GM23338 (cell line): ENCODE data around the gene YTHDC2. TPM values are rescaled to one million over a fixed set of nuclear protein-coding genes. Genes with fewer than 3 reads are reported as not detected.

Experiments
- ATAC-seq: fragments of 200-7000 bp; cut with Tn5 transposase; 3 replicates; pipeline ENCODE4 v1.9.1; 2020
- DNase-seq: peaks from one replicate; pipeline ENCODE4 v3.0.0-alpha.2; 2015; ENCODE audit warnings: low spot score
- H2AFZ ChIP-seq: fragments of 200-600 bp; sonication (generic); 2 replicates; pipeline ENCODE4 v1.8.0; 2016; ENCODE audit warnings: antibody characterized with exemption, mild to moderate bottlenecking, moderate library complexity
- H3F3A ChIP-seq: fragments of 200-600 bp; sonication (generic); replicated peaks from 2 replicates; pipeline ENCODE4 v1.8.0; 2017; ENCODE audit warnings: antibody characterized with exemption, mixed run types, low read depth
- H3K27ac ChIP-seq: fragments of 200-600 bp; sonication (generic); 2 replicates; pipeline ENCODE4 v1.6.1; 2016; ENCODE audit warnings: low read depth
- H3K27me3 ChIP-seq: fragments of 200-600 bp; sonication (generic); 2 replicates; pipeline ENCODE4 v1.8.0; 2016; ENCODE audit warnings: mild to moderate bottlenecking, mixed run types, moderate library complexity; ENCODE audit not compliant: insufficient read depth
- H3K36me3 ChIP-seq: fragments of 200-600 bp; sonication (generic); 2 replicates; pipeline ENCODE4 v1.8.0; 2016; ENCODE audit warnings: mild to moderate bottlenecking; ENCODE audit not compliant: insufficient read depth
- H3K4me1 ChIP-seq: fragments of 200-600 bp; sonication (generic); 2 replicates; pipeline ENCODE4 v1.8.0; 2016; ENCODE audit warnings: mild to moderate bottlenecking, moderate library complexity; ENCODE audit not compliant: insufficient read depth
- H3K4me2 ChIP-seq: fragments of 200-600 bp; sonication (generic); 2 replicates; pipeline ENCODE4 v1.7.1; 2017; ENCODE audit warnings: mixed run types
- H3K4me3 ChIP-seq: fragments of 200-600 bp; sonication (generic); 2 replicates; pipeline ENCODE4 v1.6.1; 2016; ENCODE audit warnings: mixed run types
- H3K79me2 ChIP-seq: fragments of 200-600 bp; sonication (generic); replicated peaks from 2 replicates; pipeline ENCODE4 v1.8.0; 2017; ENCODE audit warnings: mild to moderate bottlenecking; ENCODE audit not compliant: insufficient read depth
- H3K9me2 ChIP-seq: fragments of 200-600 bp; sonication (generic); 2 replicates; pipeline ENCODE4 v1.8.0; 2017; ENCODE audit not compliant: insufficient read depth
- H4K20me1 ChIP-seq: fragments of 200-600 bp; sonication (generic); replicated peaks from 2 replicates; pipeline ENCODE4 v1.8.0; 2017; ENCODE audit warnings: mild to moderate bottlenecking; ENCODE audit not compliant: insufficient read depth
- H3K27ac Mint-ChIP-seq: 2 replicates; pipeline ENCODE4 v1.8.0; 2020; ENCODE audit warnings: inconsistent platforms, mild to moderate bottlenecking, moderate library complexity, mixed read lengths
- H3K27me3 Mint-ChIP-seq: 3 replicates; pipeline ENCODE4 v1.8.0; 2022; ENCODE audit warnings: low read depth, mild to moderate bottlenecking, moderate library complexity, mixed read lengths, inconsistent platforms; ENCODE audit not compliant: insufficient read depth, poor library complexity
- H3K36me3 Mint-ChIP-seq: 3 replicates; pipeline ENCODE4 v1.8.0; 2021; ENCODE audit warnings: low read depth, mild to moderate bottlenecking, inconsistent platforms, moderate library complexity, mixed read lengths
- H3K4me1 Mint-ChIP-seq: 3 replicates; pipeline ENCODE4 v1.8.0; 2020; ENCODE audit warnings: mild to moderate bottlenecking, inconsistent platforms, mixed read lengths
- H3K4me3 Mint-ChIP-seq: 3 replicates; pipeline ENCODE4 v1.8.0; 2021; ENCODE audit warnings: moderate library complexity, mild to moderate bottlenecking, inconsistent platforms, mixed read lengths
- H3K9me3 Mint-ChIP-seq: 3 replicates; pipeline ENCODE4 v1.8.0; 2020; ENCODE audit warnings: moderate library complexity, mild to moderate bottlenecking, inconsistent platforms, mixed read lengths
- CREB1 ChIP-seq: fragments of 250-450 bp; sonication (Bioruptor Pico); IDR thresholded peaks from 2 replicates; pipeline ENCODE4 v1.5.0; 2020; ENCODE audit warnings: low read depth, mild to moderate bottlenecking, moderate library complexity
- EZH2 ChIP-seq: fragments of 200-600 bp; sonication (generic); IDR thresholded peaks from one replicate; pipeline ENCODE4 v1.8.0; 2017; ENCODE audit warnings: antibody characterized with exemption, mild to moderate bottlenecking, low read depth; ENCODE audit not compliant: unreplicated experiment
- EZH2phosphoT487 ChIP-seq: fragments of 200-600 bp; sonication (generic); IDR thresholded peaks from one replicate; pipeline ENCODE4 v1.8.1; 2018; ENCODE audit warnings: antibody characterized with exemption; ENCODE audit not compliant: unreplicated experiment
- JUNB ChIP-seq: IDR thresholded peaks from one replicate; pipeline ENCODE4 v1.6.1; 2016; ENCODE audit warnings: antibody characterized with exemption; ENCODE audit not compliant: unreplicated experiment
- NANOG ChIP-seq: IDR thresholded peaks from 2 replicates; pipeline ENCODE4 v1.6.1; 2016; ENCODE audit warnings: antibody characterized with exemption, borderline replicate concordance
- REST ChIP-seq: IDR thresholded peaks from one replicate; pipeline ENCODE4 v1.6.1; 2018; ENCODE audit warnings: antibody characterized with exemption; ENCODE audit not compliant: unreplicated experiment
- STAT1 ChIP-seq: IDR thresholded peaks from one replicate; pipeline ENCODE4 v1.6.1; 2016; ENCODE audit warnings: antibody characterized with exemption; ENCODE audit not compliant: unreplicated experiment
- ZNF462 ChIP-seq: fragments of 250-450 bp; sonication (Bioruptor Pico); IDR thresholded peaks from 2 replicates; pipeline ENCODE4 v1.5.0; 2020; ENCODE audit warnings: mild to moderate bottlenecking, moderate library complexity
- polyA plus RNA-seq: library from polyadenylated mRNA; unstranded; fragments of >200 nt; fragmentation: Nextera tagmentation; extraction: Ambion mirVana; gene quantifications from 2 replicates; pipeline ENCODE4 v1.2.1, GENCODE V29; 2016
- total RNA-seq: library from RNA; depleted of rRNA; stranded (reverse); fragments of >200 nt; shearing (Covaris generic); gene quantifications from 2 replicates; pipeline ENCODE4 v1.2.3, GENCODE V29; 2014

YTHDC2 gene
- total and polyA plus RNA-seq, 2 experiments from 2014 or later: 19.9 to 33.9 TPM

GRCh38 chr5:113552620-113553019 is 39.1 kb downstream of the YTHDC2 start:
- no peaks in the 10 kb centered on the region for H4K20me1 ChIP-seq
- H3K9me3 Mint-ChIP-seq: no peaks in the 10 kb centered on the region
- H3K27me3 ChIP-seq: no peaks in the 10 kb centered on the region
- no peaks in the 10 kb centered on the region for H3K9me2 ChIP-seq
- H3K4me1 ChIP-seq: 0 out of 2 replicates have a peak, but pooled peaks cover 7% of the 10 kb centered on the region
- H3K4me2 ChIP-seq: no peak overlapping the region
- H3K36me3 Mint-ChIP-seq: peaks cover 22% of the 10 kb centered on the region; the same call in 2 of the 3 replicates
- no peak overlapping the region for H3K4me3 Mint-ChIP-seq
- H2AFZ ChIP-seq: no peak overlapping the region
- H3K27ac Mint-ChIP-seq: no peak overlapping the region
- peaks cover 5% of the 10 kb centered on the region; the same call in 1 of the 2 replicates for H3K36me3 ChIP-seq
- H3K79me2 ChIP-seq: no peaks in the 10 kb centered on the region
- H3K27ac ChIP-seq: no peak overlapping the region
- DNase-seq (no peak), ATAC-seq (no peak)
- TF ChIP-seq EZH2 (no peak), ZNF462 (no peak), CREB1 (CRISPR knock-in tag) (no peak), EZH2phosphoT487 (no peak), NANOG (no peak), REST (no peak), STAT1 (no peak), JUNB (no peak)
- peaks cover 8% of the 10 kb centered on the region; the same call in 2 of the 3 replicates for H3K4me1 Mint-ChIP-seq
- no peaks in the 10 kb centered on the region for H3F3A ChIP-seq
- H3K4me3 ChIP-seq: no peak overlapping the region
- peaks cover 3% of the 10 kb centered on the region for H3K27me3 Mint-ChIP-seq
